Glutamatergic neuron (in vitro differentiated cells): Measurements from ENCODE around the gene HSPG2. TPM values are rescaled to one million over a fixed set of nuclear protein-coding genes. Genes with fewer than 3 reads are reported as not detected.

Source experiments
- DNase-seq: peaks from one replicate; pipeline ENCODE4 v3.0.0; 2022
- H3K27ac Mint-ChIP-seq: one replicate; pipeline ENCODE4 v1.8.0; 2020; ENCODE audit warnings: mild to moderate bottlenecking, mixed read lengths, inconsistent platforms; ENCODE audit not compliant: unreplicated experiment
- H3K27me3 Mint-ChIP-seq: one replicate; pipeline ENCODE4 v1.8.0; 2020; ENCODE audit warnings: mild to moderate bottlenecking, moderate library complexity, mixed read lengths, inconsistent platforms; ENCODE audit not compliant: unreplicated experiment
- H3K36me3 Mint-ChIP-seq: one replicate; pipeline ENCODE4 v1.8.0; 2020; ENCODE audit warnings: mild to moderate bottlenecking, mixed read lengths, inconsistent platforms; ENCODE audit not compliant: unreplicated experiment
- H3K4me1 Mint-ChIP-seq: one replicate; pipeline ENCODE4 v1.8.0; 2020; ENCODE audit warnings: mild to moderate bottlenecking, low read depth, mixed read lengths, inconsistent platforms; ENCODE audit not compliant: unreplicated experiment
- H3K4me3 Mint-ChIP-seq: one replicate; pipeline ENCODE4 v1.8.0; 2020; ENCODE audit warnings: mild to moderate bottlenecking, mixed read lengths, inconsistent platforms; ENCODE audit not compliant: unreplicated experiment
- H3K9me3 Mint-ChIP-seq: one replicate; pipeline ENCODE4 v1.8.0; 2020; ENCODE audit warnings: mild to moderate bottlenecking, moderate library complexity, mixed read lengths, inconsistent platforms; ENCODE audit not compliant: unreplicated experiment
- total RNA-seq: library from RNA; stranded (reverse); fragmentation: NEBNext Ultra II Directional; extraction: Animal tissue kit (Norgen Biotek cat#: 25700); gene quantifications from one replicate; pipeline ENCODE4 v1.2.1, GENCODE V29; 2021; ENCODE audit not compliant: unreplicated experiment
- TF ChIP-seq, protein P1 (sequence below): fragments of 200-600 bp; sonication (generic); IDR thresholded peaks from one replicate; pipeline ENCODE4 v1.5.0; 2021; ENCODE audit not compliant: partially characterized antibody, unreplicated experiment

Gene HSPG2
- total RNA-seq, 1 donor from 2014 or later, result 3.3 TPM

DNA sequence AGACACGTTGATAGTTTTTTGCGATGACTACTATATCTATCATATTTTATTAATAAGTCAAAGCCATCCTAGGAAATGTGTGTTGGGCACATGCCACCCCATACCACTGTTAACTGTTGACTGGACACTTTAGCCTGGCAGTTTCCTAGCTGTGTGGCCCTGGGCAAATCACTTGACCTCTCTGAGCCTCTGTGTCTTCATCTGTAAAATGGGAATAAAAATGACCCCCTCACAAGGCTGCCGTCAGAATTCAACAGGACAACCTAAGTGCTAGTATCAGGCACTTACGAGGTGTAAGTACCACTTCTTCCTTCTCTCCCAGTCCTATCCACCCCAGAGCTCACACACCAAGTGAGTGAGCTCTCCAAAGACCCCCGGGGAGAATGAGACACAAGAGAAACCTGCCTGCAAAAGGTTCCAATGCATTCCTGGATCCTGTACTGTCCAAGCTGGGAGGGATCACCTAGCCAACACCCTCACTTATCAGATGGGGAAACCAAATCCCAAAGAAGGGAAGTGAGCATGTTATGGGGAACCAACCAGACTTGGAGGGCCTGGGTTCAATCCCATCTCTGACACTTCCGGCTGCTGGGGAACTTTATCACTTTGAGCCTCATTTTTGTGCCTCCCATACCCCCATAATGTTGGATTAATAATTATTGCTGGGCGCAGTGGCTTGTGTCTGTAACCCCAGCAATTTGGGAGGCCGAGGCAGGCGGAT, 24.9 kb downstream of the HSPG2 start:
- no peak overlapping the region for H3K4me3 Mint-ChIP-seq
- no peak overlapping the region for H3K27ac Mint-ChIP-seq
- peaks cover 12% of the 10 kb centered on the region for H3K4me1 Mint-ChIP-seq
- TF ChIP-seq, protein P1, sequence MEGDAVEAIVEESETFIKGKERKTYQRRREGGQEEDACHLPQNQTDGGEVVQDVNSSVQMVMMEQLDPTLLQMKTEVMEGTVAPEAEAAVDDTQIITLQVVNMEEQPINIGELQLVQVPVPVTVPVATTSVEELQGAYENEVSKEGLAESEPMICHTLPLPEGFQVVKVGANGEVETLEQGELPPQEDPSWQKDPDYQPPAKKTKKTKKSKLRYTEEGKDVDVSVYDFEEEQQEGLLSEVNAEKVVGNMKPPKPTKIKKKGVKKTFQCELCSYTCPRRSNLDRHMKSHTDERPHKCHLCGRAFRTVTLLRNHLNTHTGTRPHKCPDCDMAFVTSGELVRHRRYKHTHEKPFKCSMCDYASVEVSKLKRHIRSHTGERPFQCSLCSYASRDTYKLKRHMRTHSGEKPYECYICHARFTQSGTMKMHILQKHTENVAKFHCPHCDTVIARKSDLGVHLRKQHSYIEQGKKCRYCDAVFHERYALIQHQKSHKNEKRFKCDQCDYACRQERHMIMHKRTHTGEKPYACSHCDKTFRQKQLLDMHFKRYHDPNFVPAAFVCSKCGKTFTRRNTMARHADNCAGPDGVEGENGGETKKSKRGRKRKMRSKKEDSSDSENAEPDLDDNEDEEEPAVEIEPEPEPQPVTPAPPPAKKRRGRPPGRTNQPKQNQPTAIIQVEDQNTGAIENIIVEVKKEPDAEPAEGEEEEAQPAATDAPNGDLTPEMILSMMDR, result no peak
- no peak for DNase-seq
- H3K9me3 Mint-ChIP-seq, result peaks cover 2% of the 10 kb centered on the region
- H3K27me3 Mint-ChIP-seq, result no peaks in the 10 kb centered on the region
- H3K36me3 Mint-ChIP-seq, result no peaks in the 10 kb centered on the region

DNA sequence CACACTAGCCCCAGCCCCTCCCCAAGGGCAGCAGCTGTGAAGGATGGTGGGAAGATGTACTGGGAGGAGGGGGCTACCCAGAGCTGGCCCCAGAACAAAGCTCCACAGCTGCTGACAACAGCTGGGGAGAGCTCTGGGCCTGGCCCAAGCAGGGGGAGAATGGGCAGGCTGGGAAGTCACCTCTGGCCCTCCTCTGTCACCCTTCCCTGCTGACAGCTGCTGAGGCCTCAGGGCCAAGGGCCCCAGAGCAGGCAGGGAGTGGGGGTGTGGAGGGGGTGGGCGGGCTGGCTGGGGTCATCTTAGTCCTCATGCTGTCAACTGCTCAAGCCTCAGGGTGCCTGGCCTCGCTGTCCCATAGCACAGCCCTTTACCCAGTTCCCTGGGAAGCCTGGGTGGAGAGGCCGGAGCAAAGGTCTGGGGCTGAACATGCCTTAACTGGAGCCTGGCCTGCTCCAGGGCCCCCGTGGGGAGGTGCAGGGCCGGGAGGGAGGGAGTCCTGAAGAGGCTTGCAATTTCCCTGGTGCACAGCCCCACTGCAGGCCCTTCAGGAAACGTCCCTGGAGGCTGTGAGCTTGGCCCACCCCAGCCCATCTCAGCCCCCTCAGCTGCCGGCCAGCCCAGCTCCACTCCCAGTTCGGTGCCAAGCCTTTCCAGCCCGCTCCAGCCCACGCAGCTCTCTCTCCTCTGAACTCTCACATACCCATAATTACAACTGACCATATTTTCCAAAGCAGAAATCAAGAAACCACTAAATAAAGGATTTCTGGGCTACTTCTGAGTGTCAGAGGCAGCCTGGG, 25.7 kb downstream of the HSPG2 start:
- no peak overlapping the region for H3K4me3 Mint-ChIP-seq
- no peaks in the 10 kb centered on the region for H3K36me3 Mint-ChIP-seq
- H3K9me3 Mint-ChIP-seq, result peaks cover 2% of the 10 kb centered on the region
- H3K4me1 Mint-ChIP-seq, result peaks cover 12% of the 10 kb centered on the region
- TF ChIP-seq, protein P1, result no peak
- no peak for DNase-seq
- H3K27me3 Mint-ChIP-seq, result no peaks in the 10 kb centered on the region
- H3K27ac Mint-ChIP-seq, result no peak overlapping the region

DNA sequence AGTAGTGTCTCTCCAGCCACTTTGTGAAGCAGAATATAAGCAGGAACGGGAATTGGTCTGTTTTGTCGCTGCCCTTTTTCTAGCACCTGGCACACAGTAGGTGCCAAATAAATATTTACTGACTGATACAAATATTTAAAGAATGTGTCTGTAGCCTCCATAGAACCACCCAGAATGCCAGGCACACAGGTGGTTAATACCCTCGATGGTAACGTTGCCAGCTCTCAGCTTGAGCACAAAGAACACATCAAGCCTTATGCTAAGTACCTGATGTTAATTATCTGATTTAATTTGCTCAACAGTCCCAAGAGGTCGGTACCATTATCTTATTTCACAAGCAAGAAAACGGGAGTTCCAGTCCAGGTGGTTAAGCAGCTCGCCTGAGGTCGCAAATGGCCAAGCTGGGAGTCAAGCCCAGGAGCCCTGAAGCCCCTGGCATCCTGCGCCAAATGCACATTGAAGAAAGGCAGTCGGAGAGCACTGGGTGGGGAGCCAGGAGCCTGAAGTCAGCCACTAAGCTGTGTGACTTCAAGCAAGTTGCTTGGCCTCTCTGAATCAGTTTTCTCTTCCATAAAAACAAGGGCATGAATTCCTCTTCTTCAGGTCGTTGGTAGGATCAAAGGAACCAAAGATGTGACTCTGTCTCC, 26.4 kb downstream of the HSPG2 start:
- Mint-ChIP-seq H3K36me3 (no peaks in the 10 kb centered on the region), H3K27me3 (no peaks in the 10 kb centered on the region), H3K27ac (no peak overlapping the region), H3K4me3 (no peak overlapping the region), H3K9me3 (peaks cover 2% of the 10 kb centered on the region), H3K4me1 (peaks cover 13% of the 10 kb centered on the region)
- no peak for DNase-seq
- TF ChIP-seq, protein P1, result no peak

DNA sequence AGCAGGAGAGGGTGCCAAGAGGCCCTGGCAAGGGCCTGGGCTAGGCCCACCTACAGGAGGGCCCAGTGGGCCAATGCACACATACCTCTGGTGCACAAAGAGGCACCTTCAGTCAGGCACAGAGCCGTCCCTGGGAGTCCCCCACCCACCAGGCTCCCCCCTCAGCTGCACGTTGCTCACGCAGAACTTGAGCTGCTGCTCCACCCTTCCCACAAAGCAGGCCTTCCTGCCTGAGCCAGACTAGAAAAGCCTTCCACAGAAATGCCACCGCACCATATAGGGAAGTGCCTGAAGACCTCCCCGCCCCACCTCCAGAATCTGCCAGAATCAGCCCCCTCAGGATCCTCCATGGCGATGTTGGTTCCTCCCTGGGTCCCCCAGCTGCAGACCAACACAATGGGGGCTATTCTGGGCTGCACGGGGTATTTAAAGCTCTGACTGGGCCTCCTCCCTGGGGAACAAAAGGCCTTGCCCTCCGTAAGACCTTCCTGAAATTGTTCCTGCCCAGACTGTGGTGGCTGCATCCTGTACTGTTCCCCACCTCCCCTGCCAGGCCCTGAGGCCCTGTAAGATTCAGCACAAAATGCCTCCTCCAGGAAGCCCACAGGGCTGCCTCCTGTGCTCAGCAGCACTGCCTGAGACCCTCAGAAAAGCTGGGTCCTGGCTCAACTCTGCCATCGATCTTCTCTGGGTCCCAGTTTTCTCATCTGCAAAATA, 27.2 kb downstream of the HSPG2 start:
- peaks cover 2% of the 10 kb centered on the region for H3K9me3 Mint-ChIP-seq
- DNase-seq, result no peak
- no peaks in the 10 kb centered on the region for H3K36me3 Mint-ChIP-seq
- TF ChIP-seq, protein P1, result no peak
- H3K4me1 Mint-ChIP-seq, result peaks cover 9% of the 10 kb centered on the region
- peaks cover 2% of the 10 kb centered on the region for H3K27me3 Mint-ChIP-seq
- H3K4me3 Mint-ChIP-seq, result no peak overlapping the region
- no peak overlapping the region for H3K27ac Mint-ChIP-seq
